ENCODE results near the gene NELL1. TPM values are rescaled to one million over a fixed set of nuclear protein-coding genes. Genes with fewer than 3 reads are reported as not detected.

NELL1 gene
- total RNA-seq, 1 donor from 2014 or later = not detected

GRCh38 chr11:20652150-20652806 is 17.1 kb upstream of the NELL1 start:
- Histone ChIP-seq H3K4me1 (no peaks in the 10 kb centered on the region), H3K79me2 (ENCODE audit: low read depth) (no peaks in the 10 kb centered on the region), H2AFZ (replicated peaks) (no peak overlapping the region), H3K9ac (no peak overlapping the region), H3K4me2 (no peak overlapping the region), H3K27ac (no peak overlapping the region), H3F3A (ENCODE audit: low read depth) (no peaks in the 10 kb centered on the region), H4K20me1 (ENCODE audit: low read depth) (no peaks in the 10 kb centered on the region), H3K27me3 (no peaks in the 10 kb centered on the region), H3K9me3 (ENCODE audit: low read depth) (no peaks in the 10 kb centered on the region), H3K4me3 (no peak overlapping the region), H3K36me3 (no peaks in the 10 kb centered on the region)
- Mint-ChIP-seq H3K4me1 (no peaks in the 10 kb centered on the region), H3K36me3 (no peaks in the 10 kb centered on the region), H3K27ac (no peak overlapping the region), H3K4me3 (no peak overlapping the region), H3K27me3 (ENCODE audit: insufficient read depth, low read depth) (no peaks in the 10 kb centered on the region), H3K9me3 (no peaks in the 10 kb centered on the region)
- no peak for TF ChIP-seq EZH2 (IDR thresholded peaks at IDR 0.05)
- no peak for TF ChIP-seq EZH2phosphoT487 (IDR thresholded peaks at IDR 0.05)
- TF ChIP-seq, protein P1, sequence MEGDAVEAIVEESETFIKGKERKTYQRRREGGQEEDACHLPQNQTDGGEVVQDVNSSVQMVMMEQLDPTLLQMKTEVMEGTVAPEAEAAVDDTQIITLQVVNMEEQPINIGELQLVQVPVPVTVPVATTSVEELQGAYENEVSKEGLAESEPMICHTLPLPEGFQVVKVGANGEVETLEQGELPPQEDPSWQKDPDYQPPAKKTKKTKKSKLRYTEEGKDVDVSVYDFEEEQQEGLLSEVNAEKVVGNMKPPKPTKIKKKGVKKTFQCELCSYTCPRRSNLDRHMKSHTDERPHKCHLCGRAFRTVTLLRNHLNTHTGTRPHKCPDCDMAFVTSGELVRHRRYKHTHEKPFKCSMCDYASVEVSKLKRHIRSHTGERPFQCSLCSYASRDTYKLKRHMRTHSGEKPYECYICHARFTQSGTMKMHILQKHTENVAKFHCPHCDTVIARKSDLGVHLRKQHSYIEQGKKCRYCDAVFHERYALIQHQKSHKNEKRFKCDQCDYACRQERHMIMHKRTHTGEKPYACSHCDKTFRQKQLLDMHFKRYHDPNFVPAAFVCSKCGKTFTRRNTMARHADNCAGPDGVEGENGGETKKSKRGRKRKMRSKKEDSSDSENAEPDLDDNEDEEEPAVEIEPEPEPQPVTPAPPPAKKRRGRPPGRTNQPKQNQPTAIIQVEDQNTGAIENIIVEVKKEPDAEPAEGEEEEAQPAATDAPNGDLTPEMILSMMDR (IDR thresholded peaks at IDR 0.05) = no peak
- DNase-seq (ENCODE audit: low spot score) = no peak

DNA sequence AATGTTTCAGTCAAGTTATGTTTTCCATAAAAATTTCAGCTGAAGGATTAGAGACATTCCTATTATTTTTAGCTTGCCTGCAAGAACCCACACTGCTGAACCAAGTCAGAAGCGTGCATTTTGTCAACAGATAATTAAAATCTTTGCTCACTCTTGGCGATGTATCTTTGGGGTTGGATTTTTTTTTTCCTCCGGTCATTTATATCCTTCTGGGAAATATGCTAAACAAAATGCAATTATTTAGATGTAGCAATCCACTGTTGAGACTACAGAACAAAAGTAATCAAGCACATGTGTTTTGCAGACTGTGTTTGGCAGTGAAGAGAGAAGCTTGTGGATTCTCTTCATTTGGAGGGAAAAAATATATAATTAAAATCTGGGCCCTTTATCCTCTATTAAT is 15.3 kb upstream of the NELL1 start:
- no peaks in the 10 kb centered on the region for H3K79me2 ChIP-seq (ENCODE audit: low read depth)
- Mint-ChIP-seq H3K4me1 (peaks cover 3% of the 10 kb centered on the region), H3K36me3 (no peaks in the 10 kb centered on the region), H3K9me3 (no peaks in the 10 kb centered on the region), H3K27me3 (ENCODE audit: insufficient read depth, low read depth) (no peaks in the 10 kb centered on the region), H3K4me3 (no peak overlapping the region), H3K27ac (no peak overlapping the region)
- no peak overlapping the region for H3K4me2 ChIP-seq
- H3K27me3 ChIP-seq = no peaks in the 10 kb centered on the region
- H3K27ac ChIP-seq = no peak overlapping the region
- H4K20me1 ChIP-seq (ENCODE audit: low read depth) = no peaks in the 10 kb centered on the region
- no peak overlapping the region for H3K4me3 ChIP-seq
- no peak overlapping the region for H2AFZ ChIP-seq (replicated peaks)
- no peaks in the 10 kb centered on the region for H3K36me3 ChIP-seq
- H3F3A ChIP-seq (ENCODE audit: low read depth) = no peaks in the 10 kb centered on the region
- no peak for DNase-seq (ENCODE audit: low spot score)
- H3K4me1 ChIP-seq = no peaks in the 10 kb centered on the region
- no peak overlapping the region for H3K9ac ChIP-seq
- no peaks in the 10 kb centered on the region for H3K9me3 ChIP-seq (ENCODE audit: low read depth)
- TF ChIP-seq, protein P1 (IDR thresholded peaks at IDR 0.05) = no peak
- TF ChIP-seq EZH2 (IDR thresholded peaks at IDR 0.05) (no peak), EZH2phosphoT487 (IDR thresholded peaks at IDR 0.05) (no peak)

DNA sequence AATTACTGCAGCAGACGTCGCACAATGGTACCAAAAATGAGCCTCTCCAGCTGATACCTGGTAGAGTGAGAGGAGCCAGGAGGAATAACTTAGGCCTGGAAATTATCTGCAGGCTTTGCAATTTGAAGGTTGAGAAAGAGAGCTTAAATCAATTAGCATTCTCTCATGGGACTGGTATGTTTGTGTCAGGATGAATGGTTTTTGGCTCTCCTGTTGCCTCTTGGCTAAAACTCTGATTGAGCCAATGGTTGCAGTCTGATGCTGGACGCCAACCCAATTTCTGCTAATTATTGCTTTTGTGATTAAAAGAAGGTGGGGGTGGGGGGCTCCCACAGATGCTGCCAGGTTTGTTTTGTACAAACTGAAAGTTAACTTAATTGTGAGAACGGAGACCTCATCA is 12.5 kb upstream of the NELL1 start:
- Mint-ChIP-seq H3K4me3 (no peak overlapping the region), H3K27ac (no peak overlapping the region), H3K4me1 (peaks cover 3% of the 10 kb centered on the region), H3K27me3 (ENCODE audit: insufficient read depth, low read depth) (no peaks in the 10 kb centered on the region), H3K9me3 (no peaks in the 10 kb centered on the region), H3K36me3 (no peaks in the 10 kb centered on the region)
- TF ChIP-seq, protein P1 (IDR thresholded peaks at IDR 0.05) = no peak
- TF ChIP-seq EZH2phosphoT487 (IDR thresholded peaks at IDR 0.05) (no peak), EZH2 (IDR thresholded peaks at IDR 0.05) (no peak)
- no peak overlapping the region for H3K4me2 ChIP-seq
- H3K4me1 ChIP-seq = no peaks in the 10 kb centered on the region
- H3K9me3 ChIP-seq (ENCODE audit: low read depth) = no peaks in the 10 kb centered on the region
- no peaks in the 10 kb centered on the region for H3F3A ChIP-seq (ENCODE audit: low read depth)
- H3K79me2 ChIP-seq (ENCODE audit: low read depth) = no peaks in the 10 kb centered on the region
- no peak overlapping the region for H3K4me3 ChIP-seq
- no peaks in the 10 kb centered on the region for H3K27me3 ChIP-seq
- H4K20me1 ChIP-seq (ENCODE audit: low read depth) = no peaks in the 10 kb centered on the region
- no peak overlapping the region for H3K27ac ChIP-seq
- no peak overlapping the region for H2AFZ ChIP-seq (replicated peaks)
- no peaks in the 10 kb centered on the region for H3K36me3 ChIP-seq
- DNase-seq (ENCODE audit: low spot score) = no peak
- no peak overlapping the region for H3K9ac ChIP-seq

Data from neural progenitor cell (in vitro differentiated cells).